HG03354 (cell line): Measurements from ENCODE around the gene RAB6B.

Experiments used
- ATAC-seq: cut with Tn5 transposase; IDR thresholded peaks from one replicate; pipeline ENCODE4 v1.9.1; 2021; ENCODE audit warnings: mild to moderate bottlenecking; ENCODE audit not compliant: unreplicated experiment, poor library complexity, severe bottlenecking

RAB6B gene

DNA sequence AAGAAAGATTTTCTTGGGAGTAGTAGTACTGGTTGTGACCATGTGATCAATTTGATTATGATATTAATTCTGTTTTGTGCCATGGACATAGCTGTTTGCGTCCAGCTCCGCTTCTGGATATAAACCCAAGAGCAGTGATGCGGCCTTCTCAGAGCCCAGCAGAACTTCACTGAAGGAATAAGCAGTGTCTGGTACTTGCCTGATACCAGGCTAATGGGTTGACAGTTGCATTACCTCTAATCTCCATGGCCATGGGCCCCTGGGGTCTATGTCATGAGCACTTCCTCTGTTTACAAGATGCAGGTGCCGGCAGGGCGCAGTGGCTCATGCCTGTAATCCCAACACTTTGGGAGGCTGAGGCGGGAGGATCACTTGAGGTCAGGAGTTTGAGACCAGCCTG is 36.3 kb upstream of the RAB6B start:
- no peak for ATAC-seq

DNA sequence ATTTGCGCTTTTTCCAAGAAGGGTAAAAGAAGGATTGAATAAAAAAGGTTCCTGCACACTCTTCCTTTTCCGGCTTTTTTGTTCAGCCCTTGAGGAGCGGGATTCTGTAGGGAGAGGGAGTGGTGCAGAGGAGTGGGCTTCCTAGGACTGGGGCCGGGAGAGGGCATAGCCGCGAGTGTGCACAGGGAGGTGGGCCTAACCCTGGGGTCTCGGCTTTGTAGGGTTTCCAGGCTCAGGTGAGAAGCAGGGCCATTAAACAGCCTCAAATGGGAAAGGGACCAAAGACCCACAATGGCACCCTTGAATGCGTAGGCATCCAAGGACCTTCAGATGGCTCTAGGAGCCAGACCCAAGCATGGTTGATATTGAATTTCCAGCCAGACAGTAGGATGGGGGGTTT is 35.4 kb upstream of the RAB6B start:
- ATAC-seq: no peak

DNA sequence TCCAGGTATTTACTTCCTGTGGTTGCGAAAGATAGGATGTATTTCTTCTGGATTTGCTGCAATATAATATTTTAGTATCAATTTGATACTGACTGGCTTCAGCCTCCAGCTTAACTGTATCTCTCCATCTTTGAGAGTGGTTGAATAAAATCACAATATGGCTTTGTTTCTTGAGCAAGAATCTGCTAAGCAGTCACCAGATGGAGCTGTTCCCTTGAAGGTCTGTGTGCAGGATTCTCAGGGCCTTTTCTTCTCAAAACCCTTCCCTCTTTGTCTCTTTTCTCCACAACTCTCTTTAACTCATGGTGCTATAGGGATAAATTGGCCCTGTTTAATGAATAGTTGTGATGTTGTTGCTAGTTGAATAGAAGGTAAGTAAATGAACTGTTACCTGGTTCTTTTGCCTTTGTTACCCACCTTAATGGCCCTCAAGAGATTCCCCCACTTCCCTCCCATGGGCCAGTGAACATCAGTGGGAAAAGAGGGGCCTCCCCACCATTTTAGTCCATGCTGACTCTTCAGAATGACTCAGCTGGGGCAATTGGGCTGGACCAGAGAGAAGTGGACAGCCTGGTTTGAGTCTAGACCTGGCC is 34.8 kb upstream of the RAB6B start:
- no peak for ATAC-seq

DNA sequence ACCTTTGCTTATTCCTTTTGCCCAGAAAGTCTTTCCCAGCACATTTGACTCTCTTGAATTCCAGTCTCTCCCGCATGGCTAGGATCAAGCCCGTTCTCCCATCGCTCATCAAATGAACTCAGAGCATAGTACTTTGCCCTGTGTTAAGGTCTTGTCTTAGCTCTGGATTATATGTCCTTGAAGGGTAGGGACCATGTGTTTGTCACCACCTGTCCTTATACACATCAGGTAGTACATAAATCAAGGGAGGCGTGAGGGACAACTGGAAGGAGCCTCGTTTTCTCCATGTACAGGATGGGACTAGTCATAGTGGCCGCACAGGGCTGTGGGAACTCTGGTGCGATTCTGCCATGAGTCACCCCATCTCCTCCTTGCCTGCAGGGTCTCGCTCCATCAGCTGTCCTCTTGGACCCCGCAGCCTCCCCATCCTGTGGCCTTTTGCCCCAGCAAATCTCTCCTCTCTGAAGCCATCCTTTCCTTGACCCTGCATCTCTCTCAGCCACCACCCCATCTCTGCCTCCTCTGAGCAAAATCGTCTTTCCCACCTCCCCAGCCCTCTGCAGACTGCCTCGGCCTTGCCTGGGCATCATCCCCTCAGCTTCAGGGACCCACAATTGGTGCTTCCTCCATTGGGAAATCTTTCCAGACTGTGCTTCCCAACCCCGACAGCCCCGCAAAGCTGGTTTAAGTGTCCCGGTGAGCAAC is 33.4 kb upstream of the RAB6B start:
- ATAC-seq: no peak

DNA sequence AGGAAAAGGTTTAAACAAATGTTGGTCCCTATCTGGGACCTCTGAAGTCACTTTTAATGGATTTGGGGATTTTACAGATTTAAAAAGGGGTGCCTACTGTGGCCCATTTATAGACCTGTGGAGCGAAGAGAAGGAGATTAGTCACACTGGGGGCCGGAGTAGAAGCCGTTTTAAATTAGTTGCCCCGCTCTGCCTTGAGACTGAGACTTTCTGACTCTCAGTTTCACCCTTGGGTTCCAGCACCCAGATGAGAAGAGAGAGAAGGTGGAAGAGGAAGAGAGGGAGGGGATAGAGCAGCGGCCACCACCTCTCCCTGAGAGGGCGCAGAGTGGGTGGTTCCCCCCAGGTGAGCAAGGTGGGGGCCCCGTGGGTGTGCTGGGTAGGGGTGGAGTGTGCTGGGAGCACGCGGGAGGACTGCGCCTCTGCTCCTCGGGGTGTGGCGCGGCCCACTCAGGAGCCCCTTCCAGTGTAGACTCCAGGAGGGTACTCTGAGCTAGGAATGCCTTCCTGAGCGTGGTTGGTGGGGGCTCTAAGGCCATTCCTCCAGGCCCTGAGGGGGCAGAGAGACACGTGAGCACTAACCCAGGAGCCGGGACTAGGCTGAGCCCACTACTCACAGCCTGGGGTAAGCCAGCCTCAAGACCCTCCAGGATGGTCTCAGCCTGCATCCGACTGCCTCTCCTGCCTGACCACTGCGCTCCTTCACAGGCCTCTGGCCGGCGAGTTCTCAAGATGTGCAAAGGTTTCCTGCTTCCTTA is 32.6 kb upstream of the RAB6B start:
- no peak for ATAC-seq

DNA sequence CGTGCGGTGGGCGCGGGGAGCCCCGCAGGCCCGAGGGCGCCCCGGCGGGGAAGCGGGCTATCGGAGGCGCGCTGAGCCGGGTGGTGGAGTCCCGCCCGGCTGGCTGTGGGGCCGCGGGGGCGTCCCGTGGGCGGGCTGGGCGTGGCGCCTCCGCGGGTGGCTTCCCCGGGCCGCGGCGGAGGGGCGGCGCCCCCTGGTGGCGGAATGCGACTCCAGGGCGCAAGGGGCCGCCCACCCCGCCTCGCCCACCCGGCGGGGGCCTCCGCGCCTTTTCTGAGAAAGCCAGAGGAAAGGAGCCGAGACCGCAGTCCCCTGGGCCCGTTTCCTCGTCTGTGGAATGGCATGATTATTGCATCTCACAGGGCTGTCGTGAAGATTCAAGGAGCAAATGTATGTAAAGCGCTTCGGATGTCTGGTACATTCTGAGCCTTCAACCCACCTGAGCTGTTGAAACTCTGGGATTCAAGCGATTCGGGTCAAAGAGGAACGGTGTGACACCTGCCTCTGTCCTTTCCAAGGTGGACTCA is 31.9 kb upstream of the RAB6B start:
- peak; percentile 76 for ATAC-seq

DNA sequence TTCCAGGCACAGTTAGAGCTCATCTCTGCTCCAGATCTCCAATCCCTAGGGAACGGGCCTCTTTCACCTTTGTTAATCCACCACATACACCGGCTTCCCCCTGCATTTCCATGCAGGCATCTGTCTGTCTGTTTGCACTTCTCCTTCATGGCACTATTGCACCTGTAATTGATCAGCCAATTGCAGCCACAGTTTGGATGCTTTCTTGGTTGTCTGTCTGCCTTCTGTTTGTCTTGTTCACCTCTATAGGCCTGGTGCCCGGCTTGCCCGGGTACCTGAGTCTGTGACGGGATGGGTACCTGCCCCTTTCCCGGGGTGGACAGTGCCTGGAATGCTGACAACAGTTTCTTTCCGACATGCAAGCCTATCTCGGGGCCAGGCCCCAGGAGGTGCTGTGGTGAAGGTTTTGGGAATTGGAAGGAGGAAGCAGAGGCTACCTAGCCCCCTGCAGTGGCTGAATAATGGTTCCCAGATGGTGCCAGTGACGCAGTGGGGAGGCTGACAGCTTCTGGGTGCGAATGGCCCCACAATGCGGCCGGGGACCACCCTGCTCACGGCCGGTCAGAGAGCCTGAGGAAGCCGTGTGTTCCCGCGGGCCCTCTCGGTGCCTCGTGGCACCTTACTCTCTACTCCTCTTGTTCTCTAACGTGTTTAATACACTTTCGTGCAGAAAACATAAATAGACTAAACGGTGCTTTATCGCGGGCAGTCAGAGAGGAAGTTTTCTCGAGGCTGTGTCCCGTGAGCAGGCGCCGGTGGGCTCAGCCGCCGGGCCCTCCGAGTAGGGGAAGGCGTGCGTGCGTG is 31.3 kb upstream of the RAB6B start:
- no peak for ATAC-seq

DNA sequence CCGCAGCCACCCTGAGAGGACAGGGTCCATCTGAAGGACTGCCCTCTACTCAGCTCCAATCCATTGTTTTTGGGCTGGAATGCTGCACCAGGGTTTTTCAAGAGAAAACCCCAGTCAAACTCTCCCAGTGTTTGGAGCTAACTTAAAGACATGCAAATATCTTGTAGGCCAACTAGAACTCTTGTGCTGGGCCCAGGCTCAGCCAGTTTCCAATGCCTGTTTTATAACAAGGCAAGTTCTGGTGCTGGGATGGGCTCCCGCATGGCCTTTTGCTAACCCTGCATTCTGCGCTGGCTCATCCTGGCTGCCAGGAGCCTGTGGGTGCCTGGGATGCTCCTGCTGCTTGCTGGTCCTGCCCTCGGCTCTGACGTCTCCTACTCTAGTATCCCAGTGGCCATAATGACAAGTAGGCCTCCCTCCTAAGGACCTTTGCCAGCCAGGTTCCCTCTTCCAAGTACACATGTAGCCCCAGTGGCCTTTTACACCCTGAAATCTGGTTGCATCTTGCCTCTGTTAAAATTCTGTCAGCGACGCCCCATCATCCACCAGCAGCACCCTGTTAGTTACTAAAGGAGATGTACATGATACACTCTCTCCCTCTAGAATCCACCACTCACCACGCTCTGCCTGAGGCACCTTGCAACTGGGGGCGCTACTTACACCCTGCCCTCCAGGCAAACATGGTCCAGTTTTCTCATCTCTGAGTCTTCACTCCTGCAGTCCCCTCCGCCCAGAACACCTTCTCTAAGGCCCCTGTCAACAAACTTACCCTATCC is 30.5 kb upstream of the RAB6B start:
- ATAC-seq: no peak

DNA sequence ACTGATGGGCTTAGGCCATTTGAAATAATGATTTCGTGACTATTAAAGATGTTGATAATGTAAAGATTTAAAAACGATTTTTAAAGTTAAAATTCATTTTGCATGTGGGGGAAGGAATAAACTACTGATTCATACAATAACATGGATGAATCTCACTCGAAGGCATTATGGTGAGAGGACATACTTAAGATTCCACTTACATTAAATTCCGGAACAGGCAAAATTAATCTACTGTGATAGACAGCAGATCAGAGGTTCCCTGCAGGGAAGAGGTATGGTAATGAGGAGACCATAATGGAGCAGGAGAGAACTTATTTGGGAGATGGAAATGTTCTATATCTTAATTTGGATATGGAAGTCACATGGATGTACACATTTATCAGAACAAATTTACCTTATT is 28.4 kb upstream of the RAB6B start:
- ATAC-seq: no peak

DNA sequence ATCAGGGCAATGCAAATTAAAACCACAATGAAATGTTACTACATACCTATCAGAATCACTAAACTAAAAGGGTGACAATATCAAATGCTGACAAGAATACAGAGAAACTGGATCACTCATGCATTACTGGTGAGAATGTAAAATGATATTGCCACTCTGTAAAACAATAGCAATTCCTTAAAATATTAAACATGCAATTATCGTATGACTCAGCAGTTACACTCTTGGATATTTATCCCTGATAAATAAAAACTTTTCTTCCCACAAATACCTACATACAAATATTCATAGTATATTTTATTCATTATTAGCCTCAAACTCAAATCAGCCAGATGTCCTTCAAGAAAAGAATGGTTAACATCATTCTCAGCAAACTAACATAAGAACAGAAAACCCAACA is 25.9 kb upstream of the RAB6B start:
- ATAC-seq: no peak

DNA sequence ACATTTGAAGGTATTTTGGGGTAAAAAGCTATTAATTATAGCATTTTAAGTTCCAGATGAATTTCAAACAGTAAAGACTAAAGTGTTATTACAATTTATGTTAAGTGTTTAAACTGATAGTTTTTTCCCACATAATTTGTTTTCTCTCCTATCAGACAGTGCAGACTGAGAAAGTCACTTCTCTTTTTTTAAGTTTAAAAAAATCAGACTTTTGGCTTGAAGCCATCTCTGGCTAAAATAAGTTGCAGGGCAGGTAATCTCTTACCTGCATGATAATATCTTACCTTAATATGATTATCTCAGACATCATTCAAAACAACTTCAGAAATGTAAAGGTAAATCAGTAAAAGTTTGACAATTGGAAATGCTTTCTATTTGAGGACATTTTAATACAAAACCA is 21.5 kb upstream of the RAB6B start:
- no peak for ATAC-seq

DNA sequence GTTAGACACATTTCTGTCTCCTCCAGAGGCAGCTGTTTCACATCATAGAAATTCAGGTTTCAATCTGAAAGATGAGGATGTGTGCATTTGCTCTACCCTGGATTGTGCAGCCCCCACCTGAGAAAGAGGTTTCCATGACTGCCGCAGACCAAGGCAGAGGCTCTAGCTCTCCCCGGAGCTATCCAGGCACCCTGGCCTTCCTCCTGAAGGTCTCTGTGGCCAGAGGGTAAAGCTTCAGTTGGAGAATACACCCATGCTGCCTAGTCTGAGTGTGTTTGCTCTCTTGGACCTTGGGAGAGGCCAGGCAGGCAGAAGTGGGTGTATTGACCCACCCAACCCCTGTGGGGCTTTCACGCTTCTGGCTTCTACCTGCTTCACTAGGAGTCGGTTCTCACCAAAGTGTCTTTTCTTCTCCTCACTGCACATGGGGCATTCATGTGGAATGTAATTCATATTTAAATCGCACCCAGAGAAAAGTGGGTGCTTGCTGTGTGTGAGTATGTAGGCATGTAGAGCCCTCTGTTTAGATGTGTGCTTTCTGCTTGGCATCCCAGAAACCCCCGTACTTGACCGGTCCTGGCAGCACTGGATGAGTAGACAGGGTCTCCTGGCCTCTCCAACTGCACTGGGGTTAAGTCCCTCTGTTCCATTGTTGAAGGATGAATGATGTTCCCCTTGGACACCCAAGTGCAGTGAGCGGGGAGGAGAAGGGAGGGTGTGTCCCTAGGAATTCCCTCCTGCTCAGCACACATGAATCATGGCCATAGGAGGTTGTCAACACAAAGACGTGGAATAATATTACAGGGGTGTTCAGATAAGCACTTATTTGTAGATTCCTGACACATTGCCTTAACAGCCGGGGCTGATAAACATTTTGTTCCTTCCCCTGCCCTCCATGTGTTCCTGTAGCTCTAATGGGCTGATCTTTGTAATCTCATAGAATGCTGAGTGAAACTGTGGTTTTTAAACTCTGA is 20.3 kb upstream of the RAB6B start:
- no peak for ATAC-seq

DNA sequence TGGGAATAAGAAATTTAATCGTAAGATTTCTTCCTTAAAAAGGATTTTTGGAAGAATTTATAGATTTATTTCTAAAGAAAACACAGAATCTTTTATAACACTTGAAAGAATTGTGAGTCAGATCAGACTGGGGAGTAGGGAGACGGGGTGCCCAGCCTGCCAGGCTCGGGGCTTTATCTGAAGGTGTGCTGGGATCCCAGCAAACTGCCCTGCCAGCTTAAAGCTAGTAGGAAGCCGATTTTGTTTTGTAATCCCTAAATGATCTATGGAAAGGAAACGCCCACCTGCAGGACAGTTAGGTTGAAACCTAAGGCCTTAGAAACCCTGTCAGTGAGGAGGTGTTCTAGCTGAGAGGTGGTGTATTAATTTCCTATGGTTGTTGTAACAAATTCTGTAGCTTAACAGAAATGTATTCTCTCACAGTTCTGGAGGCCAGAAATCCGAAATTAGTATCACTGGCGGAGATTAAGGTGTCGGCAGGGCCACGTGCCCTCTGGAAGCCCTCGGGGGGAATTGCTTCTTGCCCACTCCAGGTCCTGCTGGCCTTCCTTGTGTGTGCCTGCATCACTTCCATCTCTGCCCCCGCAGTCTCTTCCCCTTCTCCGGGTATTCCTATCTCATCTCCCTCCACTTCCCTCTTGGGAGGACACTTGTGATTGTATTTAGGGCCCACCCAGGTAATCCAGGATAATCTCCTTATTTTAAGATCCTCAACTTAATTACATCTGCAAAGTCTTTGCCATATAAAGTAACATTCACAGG is 19.3 kb upstream of the RAB6B start:
- ATAC-seq: no peak

DNA sequence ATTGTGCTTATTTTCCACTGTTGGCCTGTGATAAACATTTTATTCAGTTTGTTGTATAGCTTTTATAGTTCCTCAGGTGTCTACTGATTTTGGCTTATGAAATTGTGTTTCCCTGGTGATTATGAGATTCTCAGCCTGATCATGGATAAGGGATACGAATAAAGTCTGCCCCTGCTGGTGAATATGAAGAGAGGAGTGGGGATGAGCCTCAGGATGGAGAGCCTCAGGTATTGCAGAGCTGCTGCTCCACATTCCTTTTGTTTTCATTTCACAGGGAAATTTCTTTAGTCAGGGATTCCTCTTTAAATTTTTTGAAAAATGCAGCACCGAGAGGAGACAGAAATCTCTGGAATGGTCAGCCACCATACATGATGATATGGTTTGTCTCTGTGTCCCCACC is 14.7 kb upstream of the RAB6B start:
- ATAC-seq: no peak

DNA sequence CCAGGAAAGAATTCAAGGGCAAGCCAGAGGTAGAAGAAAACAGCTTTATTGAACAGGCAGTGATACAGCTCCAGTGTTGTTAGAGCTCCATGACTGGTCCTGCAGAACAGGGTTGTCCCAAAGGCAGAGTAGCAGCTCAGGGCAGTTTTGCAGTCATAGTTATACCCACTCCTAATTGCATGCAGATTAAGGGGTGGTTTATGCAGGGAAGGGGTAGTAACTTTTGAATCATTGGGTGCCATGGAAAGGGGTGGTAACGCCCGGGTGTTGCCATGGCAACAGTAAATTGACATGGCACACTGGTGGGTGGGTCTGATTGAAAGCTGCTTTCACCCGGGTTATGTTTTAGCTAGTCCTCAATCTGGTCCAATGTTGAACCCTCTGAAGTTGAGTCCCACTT is 9.7 kb upstream of the RAB6B start:
- no peak for ATAC-seq

DNA sequence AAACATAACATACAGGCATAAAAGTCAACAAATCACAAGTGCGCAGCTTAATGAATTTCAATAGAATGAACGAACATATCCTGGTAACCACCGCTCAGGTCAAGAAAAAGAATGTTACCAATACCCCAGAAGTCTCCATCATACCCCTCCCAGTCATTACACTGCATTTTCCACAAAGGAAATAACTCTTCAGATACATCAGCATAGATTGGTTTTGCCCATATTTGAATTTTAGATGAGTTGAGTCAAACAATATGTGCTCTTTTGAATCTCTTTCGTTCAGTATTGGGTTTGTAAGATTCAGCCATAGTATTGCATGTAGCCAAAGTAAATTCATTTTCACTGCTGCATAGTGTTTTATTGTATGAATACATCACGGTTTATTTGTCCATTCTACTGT is 6.2 kb upstream of the RAB6B start:
- no peak for ATAC-seq

DNA sequence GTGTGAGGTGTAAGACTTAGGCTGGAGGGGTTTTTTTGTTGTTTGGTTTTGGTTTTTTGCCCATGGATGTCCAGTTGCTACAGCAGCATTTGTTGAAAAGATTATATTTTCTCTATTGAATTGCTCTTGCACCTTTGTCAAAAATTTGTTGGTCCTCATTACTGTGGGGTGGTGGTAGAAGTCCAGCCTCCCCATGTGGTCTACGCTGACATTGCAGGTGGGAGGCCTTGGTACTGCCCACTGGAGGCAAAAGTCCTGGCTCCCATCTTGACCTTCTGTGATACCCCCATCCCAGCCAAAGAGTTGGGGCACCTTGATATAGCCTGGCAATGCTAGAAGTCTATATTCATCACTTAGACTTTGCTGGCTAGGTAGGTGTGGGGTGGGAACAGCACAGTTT is 5.4 kb upstream of the RAB6B start:
- ATAC-seq: no peak

DNA sequence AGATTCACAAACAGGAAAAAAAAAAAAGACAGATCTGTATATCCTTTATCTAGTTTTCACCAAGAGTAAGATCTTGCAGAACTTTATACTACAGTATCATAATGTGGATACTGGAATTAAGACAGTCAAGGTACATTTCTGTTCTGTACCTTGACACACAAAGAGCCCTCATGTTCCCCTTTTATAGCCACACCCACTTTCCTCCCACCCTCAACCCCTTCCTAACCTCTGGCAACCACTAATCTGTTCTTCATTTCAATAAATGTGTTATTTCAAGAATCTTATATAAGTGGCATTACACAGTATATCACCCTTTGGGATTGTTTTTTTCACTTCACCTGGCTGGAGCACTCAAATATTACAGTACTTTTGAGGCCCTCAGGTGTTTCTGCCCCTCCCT is 3.6 kb upstream of the RAB6B start:
- no peak for ATAC-seq
